DOHH2 (cell line): ENCODE results near the gene CLCN6.

Experiments used
- H3F3A ChIP-seq: fragments of 200-600 bp; sonication (generic), shearing (Covaris generic); 2 replicates; pipeline ENCODE4 v1.6.0; 2016; ENCODE audit warnings: antibody characterized with exemption, mild to moderate bottlenecking; ENCODE audit not compliant: control insufficient read depth, insufficient read depth
- H3K27ac ChIP-seq: fragments of 200-600 bp; sonication (generic); 2 replicates; pipeline ENCODE4 v1.5.1; 2014; ENCODE audit warnings: low read depth, mild to moderate bottlenecking, low read length, moderate library complexity
- H3K27me3 ChIP-seq: fragments of 200-600 bp; sonication (generic); 2 replicates; pipeline ENCODE4 v1.6.1; 2014; ENCODE audit warnings: mild to moderate bottlenecking, low read length, mixed read lengths; ENCODE audit not compliant: control insufficient read depth
- H3K36me3 ChIP-seq: fragments of 200-600 bp; sonication (generic); 2 replicates; pipeline ENCODE4 v1.6.1; 2014; ENCODE audit warnings: mild to moderate bottlenecking, low read length, moderate library complexity, mixed read lengths; ENCODE audit not compliant: control insufficient read depth
- H3K4me1 ChIP-seq: fragments of 200-600 bp; sonication (generic); 2 replicates; pipeline ENCODE4 v1.6.1; 2014; ENCODE audit warnings: mild to moderate bottlenecking, low read length, mixed read lengths; ENCODE audit not compliant: control insufficient read depth
- H3K4me2 ChIP-seq: fragments of 200-600 bp; sonication (generic); 2 replicates; pipeline ENCODE4 v1.6.0; 2014; ENCODE audit warnings: mild to moderate bottlenecking, low read length, moderate library complexity
- H3K4me3 ChIP-seq: fragments of 200-600 bp; sonication (generic); 2 replicates; pipeline ENCODE4 v1.5.1; 2014; ENCODE audit warnings: mild to moderate bottlenecking, low read length, mixed read lengths
- H3K79me2 ChIP-seq: fragments of 200-600 bp; sonication (generic); 2 replicates; pipeline ENCODE4 v1.6.1; 2014; ENCODE audit warnings: mild to moderate bottlenecking, low read length, mixed read lengths; ENCODE audit not compliant: control insufficient read depth
- H3K9me2 ChIP-seq: fragments of 200-600 bp; sonication (generic); replicated peaks from 2 replicates; pipeline ENCODE4 v1.6.1; 2014; ENCODE audit warnings: mild to moderate bottlenecking, low read length, mixed read lengths; ENCODE audit not compliant: control insufficient read depth
- H3K9me3 ChIP-seq: fragments of 200-600 bp; sonication (generic); 2 replicates; pipeline ENCODE4 v1.6.1; 2014; ENCODE audit warnings: antibody characterized with exemption, low read length, mixed read lengths; ENCODE audit not compliant: control insufficient read depth, insufficient read depth
- H4K20me1 ChIP-seq: fragments of 200-600 bp; sonication (generic); 2 replicates; pipeline ENCODE4 v1.6.0; 2014; ENCODE audit warnings: low read depth, mild to moderate bottlenecking, antibody characterized with exemption, low read length, moderate library complexity; ENCODE audit not compliant: control insufficient read depth, insufficient read depth
- EZH2phosphoT487 ChIP-seq: fragments of 200-600 bp; sonication (generic); IDR thresholded peaks from 2 replicates; pipeline ENCODE4 v1.6.1; 2017; ENCODE audit warnings: borderline replicate concordance, mild to moderate bottlenecking, antibody characterized with exemption, low read length, moderate library complexity, mixed read lengths
- TF ChIP-seq, protein P1 (sequence below): fragments of 200-600 bp; sonication (generic); IDR thresholded peaks from one replicate; pipeline ENCODE4 v1.5.1; 2014; ENCODE audit warnings: antibody characterized with exemption, mild to moderate bottlenecking, low read depth, low read length; ENCODE audit not compliant: poor library complexity, severe bottlenecking

CLCN6 gene

DNA sequence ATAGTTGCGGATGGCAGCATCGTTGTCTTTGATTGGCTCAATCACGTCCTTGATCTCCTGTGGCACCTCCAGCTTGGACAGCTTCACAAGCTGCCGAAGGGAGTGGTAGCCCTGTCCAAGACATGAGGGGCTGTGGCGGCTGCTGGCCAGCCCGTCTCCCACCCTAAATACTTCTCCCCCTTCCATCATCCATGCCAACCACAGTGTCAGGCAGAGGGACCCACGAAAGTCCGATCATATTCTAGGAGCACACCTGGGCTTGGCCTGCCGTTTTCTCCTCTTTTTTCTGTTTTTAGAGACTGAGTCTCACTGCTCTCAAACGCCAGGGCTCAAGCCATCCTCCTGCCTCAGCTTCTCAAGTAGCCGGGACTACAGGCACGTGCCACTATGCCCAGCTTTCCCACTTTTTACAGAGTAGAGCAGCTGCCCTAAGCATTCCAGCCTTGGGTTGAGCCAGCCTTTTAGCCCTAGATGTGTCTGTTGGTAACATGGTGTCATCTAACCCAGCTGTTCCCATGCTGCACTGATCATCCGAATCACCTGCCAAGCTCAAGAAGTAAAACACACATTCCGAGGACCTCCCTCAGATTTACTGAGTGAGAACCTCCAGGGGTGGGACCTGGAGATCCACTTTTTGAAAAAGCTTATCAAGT lies 10.6 kb upstream of the CLCN6 start:
- Histone ChIP-seq H3K9me2 (no peaks in the 10 kb centered on the region), H3K4me2 (no peak overlapping the region), H3K4me1 (peaks cover 9% of the 10 kb centered on the region), H3K27me3 (no peaks in the 10 kb centered on the region), H3K27ac (no peak overlapping the region), H4K20me1 (no peaks in the 10 kb centered on the region), H3K4me3 (no peak overlapping the region), H3F3A (no peaks in the 10 kb centered on the region), H3K9me3 (no peaks in the 10 kb centered on the region), H3K79me2 (no peaks in the 10 kb centered on the region), H3K36me3 (peaks cover 63% of the 10 kb centered on the region)
- TF ChIP-seq, protein P1, sequence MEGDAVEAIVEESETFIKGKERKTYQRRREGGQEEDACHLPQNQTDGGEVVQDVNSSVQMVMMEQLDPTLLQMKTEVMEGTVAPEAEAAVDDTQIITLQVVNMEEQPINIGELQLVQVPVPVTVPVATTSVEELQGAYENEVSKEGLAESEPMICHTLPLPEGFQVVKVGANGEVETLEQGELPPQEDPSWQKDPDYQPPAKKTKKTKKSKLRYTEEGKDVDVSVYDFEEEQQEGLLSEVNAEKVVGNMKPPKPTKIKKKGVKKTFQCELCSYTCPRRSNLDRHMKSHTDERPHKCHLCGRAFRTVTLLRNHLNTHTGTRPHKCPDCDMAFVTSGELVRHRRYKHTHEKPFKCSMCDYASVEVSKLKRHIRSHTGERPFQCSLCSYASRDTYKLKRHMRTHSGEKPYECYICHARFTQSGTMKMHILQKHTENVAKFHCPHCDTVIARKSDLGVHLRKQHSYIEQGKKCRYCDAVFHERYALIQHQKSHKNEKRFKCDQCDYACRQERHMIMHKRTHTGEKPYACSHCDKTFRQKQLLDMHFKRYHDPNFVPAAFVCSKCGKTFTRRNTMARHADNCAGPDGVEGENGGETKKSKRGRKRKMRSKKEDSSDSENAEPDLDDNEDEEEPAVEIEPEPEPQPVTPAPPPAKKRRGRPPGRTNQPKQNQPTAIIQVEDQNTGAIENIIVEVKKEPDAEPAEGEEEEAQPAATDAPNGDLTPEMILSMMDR, result no peak
- TF ChIP-seq EZH2phosphoT487, result no peak

DNA sequence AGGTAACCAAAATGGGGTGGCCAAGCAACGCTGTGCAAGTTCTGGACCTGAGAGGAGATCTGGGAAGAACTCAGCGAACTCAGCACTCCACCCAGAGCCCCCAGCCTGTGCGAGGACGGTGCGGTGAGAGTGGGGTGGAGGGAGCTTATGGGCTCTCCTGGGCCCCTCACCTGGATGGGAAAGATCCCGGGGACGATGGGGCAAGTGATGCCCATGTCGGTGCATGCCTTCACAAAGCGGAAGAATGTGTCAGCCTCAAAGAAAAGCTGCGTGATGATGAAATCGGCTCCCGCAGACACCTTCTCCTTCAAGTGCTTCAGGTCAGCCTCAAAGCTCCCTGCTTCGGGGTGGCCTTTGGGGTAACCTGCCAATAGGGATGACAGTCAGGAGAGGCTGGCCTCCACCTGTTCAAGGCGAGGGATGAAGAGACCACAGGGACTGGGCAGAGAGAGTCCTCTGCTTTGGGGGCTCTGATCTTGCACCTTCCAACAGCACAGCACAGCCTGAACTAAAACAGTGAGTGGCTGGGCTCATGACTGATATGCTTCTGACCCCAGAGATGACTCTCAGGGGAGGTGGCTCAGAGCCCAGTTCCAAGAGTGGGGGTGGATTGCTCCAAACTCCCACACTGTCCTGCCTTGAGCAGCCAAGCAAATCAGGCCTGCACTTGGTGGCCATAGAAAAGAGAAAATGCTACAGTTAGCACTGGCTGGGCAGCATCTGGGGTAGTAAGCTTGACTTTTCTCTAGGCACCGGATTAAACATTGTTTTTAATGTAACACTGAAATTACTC lies 9.8 kb upstream of the CLCN6 start:
- Histone ChIP-seq H3K4me2 (no peak overlapping the region), H3K4me3 (no peak overlapping the region), H3K4me1 (peaks cover 3% of the 10 kb centered on the region), H3F3A (no peaks in the 10 kb centered on the region), H3K9me3 (no peaks in the 10 kb centered on the region), H4K20me1 (no peaks in the 10 kb centered on the region), H3K27me3 (no peaks in the 10 kb centered on the region), H3K36me3 (peaks cover 65% of the 10 kb centered on the region), H3K27ac (no peak overlapping the region), H3K79me2 (no peaks in the 10 kb centered on the region), H3K9me2 (no peaks in the 10 kb centered on the region)
- TF ChIP-seq, protein P1, result no peak
- no peak for TF ChIP-seq EZH2phosphoT487

DNA sequence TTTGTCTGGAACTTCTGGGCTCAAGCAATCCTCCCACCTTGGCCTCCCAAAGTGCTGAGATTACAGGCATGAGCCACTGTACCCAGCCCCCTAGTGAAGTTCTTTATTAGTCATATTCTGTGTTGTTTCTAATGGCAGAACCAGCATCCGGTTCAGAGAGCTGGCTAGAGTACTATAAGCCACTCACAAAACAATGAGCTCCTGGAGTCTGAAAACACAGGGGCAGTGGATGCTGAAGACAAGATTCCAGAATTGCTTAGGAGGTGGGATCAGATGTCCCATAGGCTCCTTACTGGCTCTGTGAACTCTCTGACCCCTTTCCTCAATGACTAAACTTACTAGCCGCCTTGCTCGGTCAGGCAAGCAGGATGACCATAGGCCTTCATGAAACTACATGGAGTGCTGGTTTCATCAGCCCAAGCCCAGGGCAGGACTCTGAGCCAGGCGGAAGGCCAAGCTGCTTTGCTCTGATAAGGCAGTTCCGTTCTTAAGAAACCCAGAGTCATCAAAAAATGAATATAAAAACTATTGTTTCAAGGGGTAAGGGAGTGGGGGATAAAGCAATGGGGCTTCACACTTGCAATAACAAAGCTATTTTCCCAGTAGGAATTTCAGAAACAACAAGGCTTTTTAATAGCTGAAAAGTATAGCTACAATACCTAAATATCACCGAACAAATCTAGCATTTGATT lies 8.3 kb upstream of the CLCN6 start:
- no peak overlapping the region for H3K4me3 ChIP-seq
- no peak overlapping the region for H3K27ac ChIP-seq
- H3K27me3 ChIP-seq, result no peaks in the 10 kb centered on the region
- peaks cover 71% of the 10 kb centered on the region for H3K36me3 ChIP-seq
- peaks cover 8% of the 10 kb centered on the region for H3K4me1 ChIP-seq
- peaks cover 8% of the 10 kb centered on the region for H3K79me2 ChIP-seq
- peaks cover under 1% of the 10 kb centered on the region; the same call in 1 of the 2 replicates for H4K20me1 ChIP-seq
- H3F3A ChIP-seq, result no peaks in the 10 kb centered on the region
- H3K9me3 ChIP-seq, result no peaks in the 10 kb centered on the region
- no peak overlapping the region for H3K4me2 ChIP-seq
- no peaks in the 10 kb centered on the region for H3K9me2 ChIP-seq
- no peak for TF ChIP-seq EZH2phosphoT487
- TF ChIP-seq, protein P1, result no peak
